Gastrocnemius medialis (tissue), 4 donors: ENCODE results near the gene SSBP2. TPM values are rescaled to one million over a fixed set of nuclear protein-coding genes. Genes with fewer than 3 reads are reported as not detected.

Experiments
- ATAC-seq, 2 donors: fragments of 150-250 bp; one replicate each; pipeline ENCODE4 v1.9.1; 2016
- DNase-seq, 2 donors: peaks; one replicate each; pipeline ENCODE4 v3.0.0-alpha.2; 2019
- H3K27ac ChIP-seq, 4 donors: fragments of 200-600 bp; sonication (generic); 1 replicate in 1 of 4; 2 replicates in 3 of 4; pipeline ENCODE4 v1.5.1; 2016 to 2018; ENCODE audit warnings: mild to moderate bottlenecking in 2 of 4, moderate library complexity in 1 of 4
- H3K27me3 ChIP-seq, 3 donors: fragments of 200-600 bp; sonication (generic) in 2 of 3; 1 replicate in 1 of 3; 2 replicates in 2 of 3; pipeline versions ENCODE4 v1.5.1 to v1.6.0; 2016 to 2019; ENCODE audit warnings: mild to moderate bottlenecking in 1 of 3, moderate library complexity in 1 of 3
- H3K36me3 ChIP-seq, 2 donors: fragments of 200-600 bp; sonication (generic) in 1 of 2; one replicate each; pipeline ENCODE4 v1.5.1; 2017 to 2018
- H3K4me1 ChIP-seq, 2 donors: fragments of 200-600 bp; sonication (generic) in 1 of 2; one replicate each; pipeline ENCODE4 v1.5.1; 2016 to 2017; ENCODE audit warnings: mild to moderate bottlenecking in 2 of 2
- H3K4me3 ChIP-seq, 4 donors: fragments of 200-600 bp; sonication (generic) in 3 of 4; 1 replicate in 1 of 4; 2 replicates in 3 of 4; pipeline ENCODE4 v1.5.1; 2016 to 2019; ENCODE audit warnings: mild to moderate bottlenecking in 2 of 4
- H3K9me3 ChIP-seq, 3 donors: fragments of 200-600 bp; sonication (generic) in 2 of 3; 1 replicate in 1 of 3; 2 replicates in 2 of 3; pipeline ENCODE4 v1.5.1; 2016 to 2019
- POLR2A ChIP-seq, 2 donors: fragments of 450-650 bp; IDR thresholded peaks; one replicate each; pipeline ENCODE4 v1.6.1; 2017; ENCODE audit warnings: antibody characterized with exemption in 2 of 2, mild to moderate bottlenecking in 2 of 2, moderate library complexity in 2 of 2
- in situ Hi-C, 4 donors: fragments of 200-750 bp; cut with MboI; loops; one replicate each; pipeline versions ENCODE4 v1.15.0 to v1.8.0; 2017; ENCODE audit warnings: low sequenced_read_pairs in 4 of 4
- intact Hi-C: fragments of 100-400 bp; cut with DNase I; formaldehyde crosslinking; loops from one replicate; pipeline ENCODE4 v1.15.1; 2023; ENCODE audit warnings: low total_unique reads
- total RNA-seq, 4 donors: library from RNA; depleted of rRNA; stranded (reverse); fragments of >200 nt; gene quantifications; one replicate each; pipeline versions ENCODE4 v1.1.0 to v1.2.3, GENCODE V29; 2016
- TF ChIP-seq, protein P1 (sequence below), 5 experiments: fragments of 450-650 bp in 3 of 5; fragments of 200-600 bp in 2 of 5; sonication (generic) in 2 of 5; IDR thresholded peaks in 4 of 5; conservative IDR thresholded peaks in 1 of 5; 1 replicate in 4 of 5; 2 replicates in 1 of 5; pipeline ENCODE4 v1.5.1; 2016 to 2019; ENCODE audit warnings: antibody characterized with exemption in 5 of 5, mild to moderate bottlenecking in 3 of 5, moderate library complexity in 3 of 5

SSBP2 gene
- total RNA-seq, 4 donors from 2014 or later = 30.4 to 66.5 (median 40.5) TPM

DNA sequence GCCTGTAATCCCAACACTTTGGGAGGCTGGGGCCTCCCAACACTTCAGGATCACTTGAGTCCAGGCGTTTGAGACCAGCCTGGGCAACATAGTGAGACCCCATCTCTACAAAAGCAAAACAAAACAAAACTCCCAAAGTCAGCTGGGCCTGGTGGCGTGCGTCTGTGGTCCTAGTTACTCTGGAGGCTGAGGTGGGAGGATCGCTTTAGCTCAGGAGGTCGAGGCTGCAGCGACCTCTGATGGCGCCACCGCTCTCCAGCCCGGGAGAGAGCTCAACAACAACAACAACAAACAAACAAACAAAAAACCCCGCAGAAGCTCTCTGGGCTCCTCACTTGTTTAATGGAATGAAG lies 357.5 kb downstream of the SSBP2 start:
- Histone ChIP-seq H3K4me1 (no peaks in the 10 kb centered on the region), H3K36me3 (no peaks in the 10 kb centered on the region), H3K27ac (no peak overlapping the region), H3K27me3 (peaks cover 18 to 37% (median 25%) of the 10 kb centered on the region in 3 donors), H3K4me3 (peak overlapping the region; percentile 15 to 46 (median 28)), H3K9me3 (no peaks in the 10 kb centered on the region)
- TF ChIP-seq POLR2A (IDR thresholded peaks at IDR 0.05) = no peak
- TF ChIP-seq, protein P1, sequence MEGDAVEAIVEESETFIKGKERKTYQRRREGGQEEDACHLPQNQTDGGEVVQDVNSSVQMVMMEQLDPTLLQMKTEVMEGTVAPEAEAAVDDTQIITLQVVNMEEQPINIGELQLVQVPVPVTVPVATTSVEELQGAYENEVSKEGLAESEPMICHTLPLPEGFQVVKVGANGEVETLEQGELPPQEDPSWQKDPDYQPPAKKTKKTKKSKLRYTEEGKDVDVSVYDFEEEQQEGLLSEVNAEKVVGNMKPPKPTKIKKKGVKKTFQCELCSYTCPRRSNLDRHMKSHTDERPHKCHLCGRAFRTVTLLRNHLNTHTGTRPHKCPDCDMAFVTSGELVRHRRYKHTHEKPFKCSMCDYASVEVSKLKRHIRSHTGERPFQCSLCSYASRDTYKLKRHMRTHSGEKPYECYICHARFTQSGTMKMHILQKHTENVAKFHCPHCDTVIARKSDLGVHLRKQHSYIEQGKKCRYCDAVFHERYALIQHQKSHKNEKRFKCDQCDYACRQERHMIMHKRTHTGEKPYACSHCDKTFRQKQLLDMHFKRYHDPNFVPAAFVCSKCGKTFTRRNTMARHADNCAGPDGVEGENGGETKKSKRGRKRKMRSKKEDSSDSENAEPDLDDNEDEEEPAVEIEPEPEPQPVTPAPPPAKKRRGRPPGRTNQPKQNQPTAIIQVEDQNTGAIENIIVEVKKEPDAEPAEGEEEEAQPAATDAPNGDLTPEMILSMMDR (IDR thresholded peaks at IDR 0.05 in 4 of 5, conservative IDR thresholded peaks at IDR 0.05 in 1 of 5) = no peak
- no peak for ATAC-seq
- in situ Hi-C loops (no loop called here), intact Hi-C loops (no loop called here)
- DNase-seq = no peak

- H3K36me3 ChIP-seq = no peaks in the 10 kb centered on the region
- intact Hi-C loops = no loop called here
- in situ Hi-C loops = no loop called here
- TF ChIP-seq POLR2A (IDR thresholded peaks at IDR 0.05) = no peak
- TF ChIP-seq, protein P1 (IDR thresholded peaks at IDR 0.05 in 4 of 5, conservative IDR thresholded peaks at IDR 0.05 in 1 of 5) = no peak
- no peak for ATAC-seq
- H3K27me3 ChIP-seq = peaks cover 9 to 18% (median 10%) of the 10 kb centered on the region in 3 donors
- no peak overlapping the region for H3K4me3 ChIP-seq
- no peaks in the 10 kb centered on the region for H3K4me1 ChIP-seq
- H3K9me3 ChIP-seq = no peaks in the 10 kb centered on the region
- H3K27ac ChIP-seq = no peak overlapping the region
- DNase-seq = no peak
These were observed 361.9 kb downstream of the SSBP2 start for GRCh38 chr5:81389025-81389424.

DNA sequence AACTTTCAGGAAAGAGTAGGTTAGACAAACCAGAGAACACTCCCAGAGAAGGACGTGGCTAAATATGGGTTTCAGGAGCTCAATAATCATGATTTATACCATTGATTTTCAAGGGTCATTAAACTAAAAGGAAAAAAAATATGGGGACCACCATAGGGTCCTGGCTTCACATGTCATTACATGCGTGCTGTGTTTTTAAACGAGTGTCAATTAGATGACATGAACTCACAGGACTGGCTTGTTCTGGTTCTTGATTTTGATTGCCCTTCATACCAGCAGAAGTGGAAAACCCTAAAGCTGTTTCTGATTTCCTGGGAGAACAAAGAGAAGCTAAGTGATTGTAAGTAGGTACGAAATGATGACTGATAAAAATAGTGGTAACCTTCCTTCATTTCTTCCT lies 362.7 kb downstream of the SSBP2 start:
- Histone ChIP-seq H3K4me1 (no peaks in the 10 kb centered on the region), H3K4me3 (no peak overlapping the region), H3K27me3 (peaks cover 6 to 13% (median 9%) of the 10 kb centered on the region in 3 donors), H3K36me3 (no peaks in the 10 kb centered on the region), H3K27ac (no peak overlapping the region), H3K9me3 (no peaks in the 10 kb centered on the region)
- ATAC-seq (no peak), DNase-seq (no peak)
- in situ Hi-C loops = no loop called here
- no peak for TF ChIP-seq POLR2A (IDR thresholded peaks at IDR 0.05)
- TF ChIP-seq, protein P1 (IDR thresholded peaks at IDR 0.05 in 4 of 5, conservative IDR thresholded peaks at IDR 0.05 in 1 of 5) = no peak
- intact Hi-C loops = no loop called here

DNA sequence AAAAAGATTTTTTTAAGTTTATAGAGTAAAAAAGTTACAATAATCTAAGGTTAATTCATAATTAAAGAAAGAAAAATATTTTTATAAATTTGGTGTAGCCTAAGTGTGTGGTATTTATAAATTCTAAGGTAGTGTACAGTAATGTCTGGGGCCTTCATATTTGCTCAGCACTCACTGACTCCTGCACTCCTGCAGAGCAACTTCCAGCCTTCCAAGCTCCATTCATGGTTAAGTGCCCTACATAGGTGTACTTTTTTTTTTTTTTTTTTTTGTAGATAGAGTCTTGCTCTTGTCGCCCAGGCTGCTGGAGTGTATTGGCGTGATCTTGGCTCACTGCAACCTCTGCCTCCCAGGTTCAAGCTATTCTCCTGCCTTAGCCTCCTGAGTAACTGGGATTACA lies 367.0 kb downstream of the SSBP2 start:
- TF ChIP-seq, protein P1 (IDR thresholded peaks at IDR 0.05 in 4 of 5, conservative IDR thresholded peaks at IDR 0.05 in 1 of 5) = no peak
- TF ChIP-seq POLR2A (IDR thresholded peaks at IDR 0.05) = no peak
- Histone ChIP-seq H3K27ac (no peak overlapping the region), H3K9me3 (no peaks in the 10 kb centered on the region), H3K36me3 (no peaks in the 10 kb centered on the region), H3K27me3 (no peaks in the 10 kb centered on the region), H3K4me1 (no peaks in the 10 kb centered on the region), H3K4me3 (no peak overlapping the region)
- ATAC-seq (no peak), DNase-seq (no peak)
- intact Hi-C loops (no loop called here), in situ Hi-C loops (no loop called here)

DNA sequence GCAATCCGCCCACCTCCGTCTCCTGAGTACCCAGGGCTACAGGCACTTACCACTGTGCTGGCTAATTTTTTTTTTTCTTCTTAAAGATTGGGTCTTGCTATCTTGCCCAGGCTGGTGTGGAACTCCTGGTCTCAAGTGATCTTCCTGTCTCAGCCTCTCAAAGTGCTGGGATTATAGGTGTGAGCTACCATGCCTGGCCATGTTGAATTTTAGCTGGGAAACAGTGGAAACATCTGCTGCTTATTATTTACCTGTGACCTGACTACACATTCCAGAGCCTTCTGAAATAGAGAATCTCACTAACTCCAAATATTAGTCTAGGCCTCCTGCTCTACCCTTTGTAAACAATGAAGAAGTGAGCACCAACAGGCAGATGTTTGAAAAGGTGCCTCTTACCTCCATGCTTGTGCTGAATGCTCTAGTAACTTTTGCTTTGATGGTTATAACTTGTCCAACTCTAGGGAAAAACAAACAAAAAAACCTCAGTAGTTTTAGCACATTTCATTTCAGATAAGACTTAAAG lies 379.5 kb downstream of the SSBP2 start:
- intact Hi-C loops (no loop called here), in situ Hi-C loops (no loop called here)
- no peaks in the 10 kb centered on the region for H3K9me3 ChIP-seq
- no peak for DNase-seq
- H3K27me3 ChIP-seq = no peaks in the 10 kb centered on the region
- H3K4me1 ChIP-seq = no peaks in the 10 kb centered on the region
- ATAC-seq = no peak
- no peak for TF ChIP-seq POLR2A (IDR thresholded peaks at IDR 0.05)
- TF ChIP-seq, protein P1 (IDR thresholded peaks at IDR 0.05 in 4 of 5, conservative IDR thresholded peaks at IDR 0.05 in 1 of 5) = no peak
- H3K36me3 ChIP-seq = no peaks in the 10 kb centered on the region
- H3K27ac ChIP-seq = no peak overlapping the region
- H3K4me3 ChIP-seq = no peak overlapping the region
